ENCODE results near the gene SND1. TPM values are rescaled to one million over a fixed set of nuclear protein-coding genes. Genes with fewer than 3 reads are reported as not detected.

SND1 gene
- total RNA-seq, 4 donors from 2014 or later: 84.2 to 98.8 (median 93.4) TPM

DNA sequence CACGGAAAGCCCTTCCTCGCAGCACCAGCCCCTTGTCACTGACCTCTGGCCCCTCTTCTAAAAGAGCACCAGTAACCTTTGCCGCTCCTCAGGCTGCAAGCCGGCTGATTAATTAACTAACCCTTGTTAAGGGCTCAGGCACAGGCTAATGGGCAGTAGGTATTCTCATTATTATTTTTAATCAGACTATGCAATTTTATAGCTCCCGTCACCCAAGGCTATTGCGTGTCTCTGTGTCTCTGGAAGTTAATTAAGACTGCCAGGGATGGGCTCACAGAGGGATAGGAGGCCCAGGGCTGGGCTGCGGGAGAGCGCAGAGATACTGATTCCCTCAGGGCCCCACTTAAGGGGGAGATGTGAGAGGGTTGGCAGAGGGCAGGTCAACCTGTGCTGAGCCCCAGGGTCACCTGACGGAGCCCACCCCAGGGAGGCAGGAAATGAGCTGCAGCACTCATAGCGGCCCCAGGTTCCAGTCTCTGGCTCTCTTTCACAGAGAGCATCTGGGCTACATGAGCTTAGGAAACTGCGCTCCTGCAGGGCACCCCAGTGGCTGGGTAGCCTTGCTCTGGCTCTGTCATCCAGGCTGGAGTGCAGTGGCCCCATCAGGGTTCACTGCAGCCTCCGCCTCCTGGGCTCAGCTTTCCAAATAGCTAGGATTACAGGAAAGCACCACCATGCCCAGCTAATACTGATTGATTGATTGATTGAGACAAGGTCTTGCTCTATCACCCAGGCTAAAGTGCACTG, 471.5 kb downstream of the SND1 start:
- intact Hi-C loops (cut with DNase I): no loop called here
- no peak for DNase-seq

DNA sequence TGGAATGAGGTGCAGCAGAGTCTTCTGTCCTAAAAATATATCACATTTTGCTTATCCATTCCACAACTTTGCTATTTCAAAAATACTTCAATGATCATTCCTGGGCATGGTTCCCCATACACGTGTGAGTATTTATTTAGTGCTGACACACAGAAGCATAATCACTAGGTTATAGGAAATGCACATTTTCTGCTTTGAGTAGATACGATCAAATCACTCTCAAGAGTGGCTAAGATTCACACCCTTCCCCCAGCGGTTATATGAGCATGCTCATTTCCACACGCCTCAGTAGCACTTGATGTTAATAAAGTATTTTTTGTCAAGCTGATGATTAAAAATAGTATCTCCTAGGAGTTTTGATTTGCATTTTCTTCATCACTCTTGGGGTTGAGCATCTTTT, 472.8 kb downstream of the SND1 start:
- TF ChIP-seq POLR2A (IDR thresholded peaks at IDR 0.05): no peak
- 36 to 39% methylated on average over 4 of the region's 4 CpGs for WGBS, 2 donors
- peaks cover 0 to 53% (median 0%) of the 10 kb centered on the region in 4 donors for H3K27me3 ChIP-seq
- no peaks in the 10 kb centered on the region for H3K9me3 ChIP-seq
- H3K4me1 ChIP-seq: no peaks in the 10 kb centered on the region
- no peak overlapping the region for H3K27ac ChIP-seq
- H3K4me3 ChIP-seq: no peak overlapping the region
- intact Hi-C loops (cut with DNase I): no loop called here
- DNase-seq: no peak
- no peaks in the 10 kb centered on the region for H3K36me3 ChIP-seq

More for the DNA sequence above, 471.5 kb downstream of the SND1 start:
- no peak overlapping the region for H3K27ac ChIP-seq
- 80 to 91% methylated on average over 6 to 8 of the region's 12 CpGs for WGBS, 2 donors
- TF ChIP-seq POLR2A (IDR thresholded peaks at IDR 0.05): no peak
- TF ChIP-seq, protein P1, sequence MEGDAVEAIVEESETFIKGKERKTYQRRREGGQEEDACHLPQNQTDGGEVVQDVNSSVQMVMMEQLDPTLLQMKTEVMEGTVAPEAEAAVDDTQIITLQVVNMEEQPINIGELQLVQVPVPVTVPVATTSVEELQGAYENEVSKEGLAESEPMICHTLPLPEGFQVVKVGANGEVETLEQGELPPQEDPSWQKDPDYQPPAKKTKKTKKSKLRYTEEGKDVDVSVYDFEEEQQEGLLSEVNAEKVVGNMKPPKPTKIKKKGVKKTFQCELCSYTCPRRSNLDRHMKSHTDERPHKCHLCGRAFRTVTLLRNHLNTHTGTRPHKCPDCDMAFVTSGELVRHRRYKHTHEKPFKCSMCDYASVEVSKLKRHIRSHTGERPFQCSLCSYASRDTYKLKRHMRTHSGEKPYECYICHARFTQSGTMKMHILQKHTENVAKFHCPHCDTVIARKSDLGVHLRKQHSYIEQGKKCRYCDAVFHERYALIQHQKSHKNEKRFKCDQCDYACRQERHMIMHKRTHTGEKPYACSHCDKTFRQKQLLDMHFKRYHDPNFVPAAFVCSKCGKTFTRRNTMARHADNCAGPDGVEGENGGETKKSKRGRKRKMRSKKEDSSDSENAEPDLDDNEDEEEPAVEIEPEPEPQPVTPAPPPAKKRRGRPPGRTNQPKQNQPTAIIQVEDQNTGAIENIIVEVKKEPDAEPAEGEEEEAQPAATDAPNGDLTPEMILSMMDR (IDR thresholded peaks at IDR 0.05): no peak
- H3K4me1 ChIP-seq: no peaks in the 10 kb centered on the region
- no peak overlapping the region for H3K4me3 ChIP-seq
- H3K9me3 ChIP-seq: no peaks in the 10 kb centered on the region
- no peaks in the 10 kb centered on the region for H3K36me3 ChIP-seq
- peaks cover 0 to 43% (median 0%) of the 10 kb centered on the region in 4 donors for H3K27me3 ChIP-seq

DNA sequence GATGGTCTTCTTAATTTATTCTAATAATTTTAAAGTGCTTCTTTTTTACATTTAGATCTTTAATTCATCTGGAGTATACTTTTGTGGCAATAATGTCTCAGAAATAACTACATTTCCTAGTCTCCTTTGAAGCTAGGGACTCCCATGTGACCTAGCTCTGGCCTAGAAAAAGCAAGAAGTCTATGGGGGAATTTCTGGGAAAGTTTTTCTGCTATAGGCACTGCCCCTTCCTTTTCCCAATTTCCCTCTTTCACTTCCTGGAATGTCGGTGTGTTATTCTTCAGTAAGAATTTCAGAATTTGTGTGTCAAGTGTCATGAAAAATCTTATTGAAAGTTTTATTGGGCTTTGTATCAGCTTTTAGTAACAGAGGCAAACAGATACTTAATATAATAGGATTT, 473.8 kb downstream of the SND1 start:
- no peaks in the 10 kb centered on the region for H3K36me3 ChIP-seq
- H3K27me3 ChIP-seq: peaks cover 0 to 63% (median 0%) of the 10 kb centered on the region in 4 donors
- no peaks in the 10 kb centered on the region for H3K9me3 ChIP-seq
- no peaks in the 10 kb centered on the region for H3K4me1 ChIP-seq
- 20 to 29% methylated on average over 1 of the region's 1 CpG for WGBS, 2 donors
- no peak for TF ChIP-seq POLR2A (IDR thresholded peaks at IDR 0.05)
- TF ChIP-seq, protein P1 (IDR thresholded peaks at IDR 0.05): no peak
- H3K4me3 ChIP-seq: no peak overlapping the region
- H3K27ac ChIP-seq: no peak overlapping the region
- intact Hi-C loops (cut with DNase I): no loop called here
- no peak for DNase-seq

DNA sequence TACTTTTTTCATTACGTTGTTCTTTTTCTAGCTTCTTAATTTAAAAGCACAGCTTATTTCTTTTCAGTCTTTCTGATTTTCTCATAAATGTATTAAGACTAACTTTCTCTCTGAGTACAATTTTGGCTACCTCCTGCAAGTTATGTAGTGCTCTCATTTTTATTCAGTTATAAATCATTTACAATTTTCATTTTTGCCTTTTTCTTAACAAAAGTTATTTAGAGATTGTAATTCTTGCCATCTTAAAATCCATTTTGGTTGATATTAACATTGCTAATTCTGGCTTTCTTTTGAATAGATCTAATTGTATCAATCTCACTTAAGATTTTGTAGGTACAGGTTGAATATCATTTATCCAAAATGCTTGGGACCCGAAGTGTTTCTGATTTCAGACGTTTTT, 476.4 kb downstream of the SND1 start:
- Histone ChIP-seq H3K4me1 (no peaks in the 10 kb centered on the region), H3K27ac (no peak overlapping the region), H3K9me3 (no peaks in the 10 kb centered on the region), H3K4me3 (no peak overlapping the region), H3K36me3 (no peaks in the 10 kb centered on the region), H3K27me3 (peaks cover 0 to 69% (median 0%) of the 10 kb centered on the region in 4 donors)
- WGBS, 2 donors: 68 to 92% methylated on average over 3 of the region's 3 CpGs
- DNase-seq: no peak
- TF ChIP-seq POLR2A (IDR thresholded peaks at IDR 0.05): no peak
- TF ChIP-seq, protein P1 (IDR thresholded peaks at IDR 0.05): no peak
- intact Hi-C loops (cut with DNase I): no loop called here

DNA sequence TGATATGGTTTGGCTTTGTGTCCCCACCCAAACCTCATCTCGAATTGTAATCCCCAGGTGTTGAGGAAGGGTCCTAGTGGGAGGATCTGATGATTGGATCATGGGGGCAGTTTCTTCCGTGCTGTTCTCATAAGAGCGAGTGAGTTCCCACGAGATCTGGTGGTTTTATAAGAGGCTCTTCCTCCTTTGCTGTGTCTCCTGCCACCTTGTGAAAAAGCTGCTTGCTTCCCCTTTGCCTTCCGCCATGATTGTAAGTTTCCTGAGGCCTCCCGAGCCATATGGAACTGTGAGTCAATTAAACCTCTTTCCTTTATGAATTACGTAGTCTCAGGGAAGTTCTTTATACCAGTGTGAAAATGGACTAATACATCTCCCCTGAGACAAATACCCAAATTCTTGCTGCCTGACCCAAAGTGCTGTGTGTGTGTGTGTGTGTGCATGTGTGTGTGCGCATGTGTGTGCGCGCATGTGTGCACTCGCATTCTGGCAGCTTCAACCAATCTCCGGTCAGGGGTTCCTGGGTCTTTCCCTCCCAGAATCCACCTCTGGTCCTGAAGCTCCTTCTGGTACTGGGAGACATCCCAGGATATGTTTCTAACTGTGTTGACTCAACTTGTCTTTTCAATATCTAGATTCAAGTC, 477.4 kb downstream of the SND1 start:
- no peak for DNase-seq
- TF ChIP-seq POLR2A (IDR thresholded peaks at IDR 0.05): no peak
- TF ChIP-seq, protein P1 (IDR thresholded peaks at IDR 0.05): no peak
- H3K36me3 ChIP-seq: no peaks in the 10 kb centered on the region
- no peak overlapping the region for H3K27ac ChIP-seq
- H3K27me3 ChIP-seq: peaks cover 0 to 70% (median 2%) of the 10 kb centered on the region in 4 donors
- H3K4me3 ChIP-seq: no peak overlapping the region
- 69 to 83% methylated on average over 11 to 12 of the region's 12 CpGs for WGBS, 2 donors
- intact Hi-C loops (cut with DNase I): no loop called here
- H3K4me1 ChIP-seq: peaks cover 0 to 1% (median under 1%) of the 10 kb centered on the region in 3 donors
- no peaks in the 10 kb centered on the region for H3K9me3 ChIP-seq

Data from esophagus squamous epithelium (tissue), 5 donors.